HG03139 (cell line): Measurements from ENCODE around the gene MUC6.

ENCODE experiments used
- ATAC-seq: cut with Tn5 transposase; IDR thresholded peaks from one replicate; pipeline ENCODE4 v1.9.1; 2021; ENCODE audit not compliant: unreplicated experiment

The MUC6 gene

GRCh38 chr11:1072116-1072820, 35.8 kb upstream of the MUC6 start:
- no peak for ATAC-seq

GRCh38 chr11:1071571-1072115, 35.1 kb upstream of the MUC6 start:
- no peak for ATAC-seq

GRCh38 chr11:1070594-1071462, 34.3 kb upstream of the MUC6 start:
- ATAC-seq, result no peak

GRCh38 chr11:1069740-1070139, 33.2 kb upstream of the MUC6 start:
- no peak for ATAC-seq

- no peak for ATAC-seq
These were observed 31.4 kb upstream of the MUC6 start for GRCh38 chr11:1067812-1068496.

- no peak for ATAC-seq
These were observed 27.6 kb upstream of the MUC6 start for GRCh38 chr11:1064167-1064566.

- ATAC-seq, result no peak
These were observed 25.7 kb upstream of the MUC6 start for GRCh38 chr11:1062075-1062820.

GRCh38 chr11:1060852-1061616, 24.5 kb upstream of the MUC6 start:
- no peak for ATAC-seq

GRCh38 chr11:1060410-1060809, 23.9 kb upstream of the MUC6 start:
- ATAC-seq, result no peak

GRCh38 chr11:1059759-1060158, 23.2 kb upstream of the MUC6 start:
- ATAC-seq, result no peak

- ATAC-seq, result no peak
These were observed 21.3 kb upstream of the MUC6 start for GRCh38 chr11:1057806-1058205.

GRCh38 chr11:1055990-1056771, 19.7 kb upstream of the MUC6 start:
- ATAC-seq, result no peak

- no peak for ATAC-seq
These were observed 18.7 kb upstream of the MUC6 start for GRCh38 chr11:1055109-1055703.

- ATAC-seq, result no peak
These were observed 17.9 kb upstream of the MUC6 start for GRCh38 chr11:1054143-1055108.

- no peak for ATAC-seq
These were observed 16.8 kb upstream of the MUC6 start for GRCh38 chr11:1053121-1053901.

GRCh38 chr11:1052133-1053011, 15.9 kb upstream of the MUC6 start:
- ATAC-seq, result no peak
